SK-N-SH (cell line): ENCODE measurements around the gene MYO16. TPM values are rescaled to one million over a fixed set of nuclear protein-coding genes. Genes with fewer than 3 reads are reported as not detected.

Source experiments
- CTCF ChIA-PET: fragments of 300-600, 350-600 bp; formaldehyde crosslinking; extraction: SDS; loops from one replicate; lab custom pipeline; 2021; lab: Yijun Ruan, JAX
- POLR2A ChIA-PET: fragments of 350-600 bp; sonication (Branson Sonifier 250); formaldehyde crosslinking; extraction: SDS; loops from one replicate; lab custom pipeline; 2020; ENCODE audit warnings: antibody characterized with exemption, inconsistent platforms; lab: Yijun Ruan, JAX
- DNase-seq: peaks from one replicate; pipeline ENCODE4 v3.0.0; 2012
- H2AFZ ChIP-seq: fragments of 200-600 bp; sonication (generic); 2 replicates; pipeline ENCODE4 v1.8.1; 2016; ENCODE audit warnings: antibody characterized with exemption, mild to moderate bottlenecking, low read depth
- H3F3A ChIP-seq: fragments of 200-600 bp; sonication (generic); replicated peaks from 2 replicates; pipeline ENCODE3; 2016; ENCODE audit warnings: antibody characterized with exemption, mild to moderate bottlenecking; ENCODE audit not compliant: insufficient read depth
- H3K27ac ChIP-seq, 2 experiments: fragments of 200-500 bp in 1 of 2; fragments of 200-600 bp in 1 of 2; sonication (Bioruptor generic) in 1 of 2; sonication (generic), shearing (Covaris generic) in 1 of 2; 2 replicates each; pipeline versions ENCODE4 v1.5.1 to v1.6.1; 2014 to 2016; ENCODE audit warnings: low read depth in 2 of 2, inconsistent platforms in 1 of 2, low read length in 1 of 2, mild to moderate bottlenecking in 1 of 2, mixed read lengths in 1 of 2
- H3K27me3 ChIP-seq: fragments of 200-600 bp; sonication (generic), shearing (Covaris generic); 2 replicates; pipeline ENCODE4 v1.6.1; 2016; ENCODE audit warnings: mixed run types; ENCODE audit not compliant: insufficient read depth
- H3K36me3 ChIP-seq, 2 experiments: fragments of 200-500 bp in 1 of 2; fragments of 200-600 bp in 1 of 2; sonication (Bioruptor generic) in 1 of 2; sonication (generic) in 1 of 2; replicated peaks in 1 of 2; 2 replicates each; pipeline versions ENCODE3 to v1.5.1; 2014 to 2016; ENCODE audit warnings: low read length in 1 of 2, mild to moderate bottlenecking in 1 of 2; ENCODE audit not compliant: insufficient read depth in 2 of 2, control insufficient read depth in 1 of 2
- H3K4me1 ChIP-seq, 2 experiments: fragments of 200-500 bp in 1 of 2; fragments of 200-600 bp in 1 of 2; sonication (Bioruptor generic) in 1 of 2; sonication (generic), shearing (Covaris generic) in 1 of 2; 2 replicates each; pipeline versions ENCODE4 v1.5.1 to v1.6.1; 2014 to 2016; ENCODE audit warnings: low read depth in 1 of 2, low read length in 1 of 2, mixed run types in 1 of 2; ENCODE audit not compliant: insufficient read depth in 2 of 2, control insufficient read depth in 1 of 2
- H3K4me2 ChIP-seq: fragments of 200-600 bp; sonication (generic), shearing (Covaris generic); 2 replicates; pipeline ENCODE4 v1.6.1; 2017; ENCODE audit warnings: mixed run types
- H3K4me3 ChIP-seq, 2 experiments: fragments of 200-500 bp in 1 of 2; fragments of 200-600 bp in 1 of 2; sonication (Bioruptor generic) in 1 of 2; sonication (generic), shearing (Covaris generic) in 1 of 2; 2 replicates each; pipeline versions ENCODE4 v1.5.1 to v1.8.1; 2014 to 2016; ENCODE audit warnings: low read depth in 2 of 2, inconsistent platforms in 1 of 2, low read length in 1 of 2, mild to moderate bottlenecking in 1 of 2, mixed read lengths in 1 of 2, moderate library complexity in 1 of 2
- H3K79me2 ChIP-seq: fragments of 200-600 bp; sonication (generic); 2 replicates; pipeline ENCODE4 v1.8.1; 2017; ENCODE audit warnings: mild to moderate bottlenecking; ENCODE audit not compliant: insufficient read depth
- H3K9ac ChIP-seq: fragments of 200-600 bp; sonication (generic); 2 replicates; pipeline ENCODE4 v1.6.1; 2017; ENCODE audit warnings: mixed run types
- H3K9me2 ChIP-seq: fragments of 200-600 bp; sonication (generic); 2 replicates; pipeline ENCODE4 v1.6.1; 2017; ENCODE audit warnings: mixed run types
- H3K9me3 ChIP-seq: fragments of 200-600 bp; sonication (generic); 2 replicates; pipeline ENCODE4 v1.6.1; 2017; ENCODE audit warnings: mixed run types, mild to moderate bottlenecking, moderate library complexity
- H4K20me1 ChIP-seq: fragments of 200-600 bp; sonication (generic); 2 replicates; pipeline ENCODE4 v1.6.1; 2017; ENCODE audit warnings: mild to moderate bottlenecking, mixed run types; ENCODE audit not compliant: insufficient read depth
- CTCF ChIP-seq: fragments of 200-600 bp; sonication (generic); IDR thresholded peaks from 2 replicates; pipeline ENCODE4 v1.6.1; 2017; ENCODE audit warnings: antibody characterized with exemption, mild to moderate bottlenecking, moderate library complexity
- EP300 ChIP-seq, 2 experiments: IDR thresholded peaks; 2 replicates each; pipeline versions ENCODE4 v1.4.0 to v1.6.1; 2012; ENCODE audit warnings: borderline replicate concordance in 1 of 2, low read depth in 1 of 2, low read length in 1 of 2
- FOSL2 ChIP-seq: IDR thresholded peaks from 2 replicates; pipeline ENCODE4 v1.4.0; 2012; ENCODE audit warnings: low read depth, mild to moderate bottlenecking, moderate library complexity, borderline replicate concordance
- FOXJ3 ChIP-seq: sonication (generic); formaldehyde crosslinking; IDR thresholded peaks from 2 replicates; pipeline ENCODE4 v1.5.1; 2020; ENCODE audit warnings: mild to moderate bottlenecking, missing genetic modification reagents
- GATA2 ChIP-seq: sonication (generic); formaldehyde crosslinking; IDR thresholded peaks from 2 replicates; pipeline ENCODE4 v1.5.0; 2020; ENCODE audit warnings: mild to moderate bottlenecking, missing genetic modification reagents
- JUND ChIP-seq: IDR thresholded peaks from 2 replicates; pipeline ENCODE4 v1.4.0; 2012
- MAX ChIP-seq: IDR thresholded peaks from 2 replicates; pipeline ENCODE4 v1.4.0; 2012; ENCODE audit warnings: low read depth
- NFIC ChIP-seq: IDR thresholded peaks from 2 replicates; pipeline ENCODE4 v1.4.0; 2012; ENCODE audit warnings: borderline replicate concordance
- NRF1 ChIP-seq: IDR thresholded peaks from 2 replicates; pipeline ENCODE4 v1.6.1; 2012; ENCODE audit warnings: low read depth, mild to moderate bottlenecking, low read length
- PBX3 ChIP-seq: IDR thresholded peaks from 2 replicates; pipeline ENCODE4; 2012
- REST ChIP-seq: IDR thresholded peaks from 2 replicates; pipeline ENCODE4 v1.6.1; 2012; ENCODE audit warnings: mild to moderate bottlenecking, low read depth, low read length, moderate library complexity
- RFX5 ChIP-seq: IDR thresholded peaks from 2 replicates; pipeline ENCODE4 v1.6.1; 2012; ENCODE audit warnings: mild to moderate bottlenecking, improper control_type of control experiment, low read length
- SMC3 ChIP-seq: IDR thresholded peaks from 2 replicates; pipeline ENCODE4 v1.6.1; 2012; ENCODE audit warnings: low read depth, low read length, improper control_type of control experiment
- TAF1 ChIP-seq: IDR thresholded peaks from 2 replicates; pipeline ENCODE4 v1.6.1; 2012; ENCODE audit warnings: low read depth, mild to moderate bottlenecking, low read length, moderate library complexity, borderline replicate concordance
- TCF12 ChIP-seq: IDR thresholded peaks from 2 replicates; pipeline ENCODE4 v1.4.0; 2012
- TEAD4 ChIP-seq: IDR thresholded peaks from 2 replicates; pipeline ENCODE4 v1.4.0; 2012; ENCODE audit warnings: mild to moderate bottlenecking, borderline replicate concordance; ENCODE audit not compliant: insufficient read depth
- USF1 ChIP-seq: IDR thresholded peaks from 2 replicates; pipeline ENCODE4 v1.4.0; 2012; ENCODE audit warnings: low read depth, borderline replicate concordance
- USF2 ChIP-seq: fragments of 150-350 bp; IDR thresholded peaks from 2 replicates; pipeline ENCODE4 v1.6.1; 2017; ENCODE audit warnings: antibody characterized with exemption, low read length, low read depth, borderline replicate concordance
- WGBS: methylation state at CpG from one replicate; pipeline ENCODE4 v1.1.6; 2017; ENCODE audit warnings: low lambda C conversion rate; 5-methylcytosine and 5-hydroxymethylcytosine counted together
- polyA plus RNA-seq, 3 experiments: library from polyadenylated mRNA; depleted of rRNA; stranded (reverse); fragments of >200 nt; gene quantifications; 2 replicates each; pipeline ENCODE4 v1.2.3, GENCODE V29; 2012

Gene MYO16
- polyA plus RNA-seq, 1 of the 3 experiments (the other 2 are of a cell fraction), result 0.07 TPM

- H3K79me2 ChIP-seq, result no peaks in the 10 kb centered on the region
- no peak for TF ChIP-seq USF2
- no peak for TF ChIP-seq NRF1
- no peak for TF ChIP-seq GATA2 (CRISPR knock-in tag)
- peak; percentile 84 for TF ChIP-seq USF1
- TF ChIP-seq TEAD4, result peak; percentile 53; the same call in 1 of the 2 replicates
- TF ChIP-seq SMC3, result no peak
- TF ChIP-seq CTCF, result no peak
- TF ChIP-seq FOXJ3 (CRISPR knock-in tag), result no peak
- peak; percentile 57 for TF ChIP-seq JUND
- TF ChIP-seq NFIC, result no peak; the same call in 1 of the 2 replicates
- TF ChIP-seq PBX3, result peak; percentile 75
- TF ChIP-seq TAF1, result no peak
- peak; percentile 49; the same call in 1 of the 2 replicates for TF ChIP-seq FOSL2
- peak; percentile 58 for TF ChIP-seq MAX
- no peak for TF ChIP-seq REST
- peak in 1 of 2 experiments; percentile 53; a peak in 1 of 4 replicates for TF ChIP-seq EP300 (IDR thresholded peaks at IDR 0.05; ENCODE audit: borderline replicate concordance in 1 of 2, low read depth in 1 of 2, low read length in 1 of 2)
- TF ChIP-seq RFX5, result no peak
- peak; percentile 58 for TF ChIP-seq TCF12
- H3K4me3 ChIP-seq, result no peak overlapping the region
- H3K9me2 ChIP-seq, result no peaks in the 10 kb centered on the region
- H3K27ac ChIP-seq, result peak overlapping the region; percentile 60 to 63
- no peaks in the 10 kb centered on the region for H3F3A ChIP-seq
- 60% methylated on average over 4 of the region's 4 CpGs for WGBS
- no peaks in the 10 kb centered on the region for H3K36me3 ChIP-seq
- H3K9ac ChIP-seq, result no peak overlapping the region; the same call in 1 of the 2 replicates
- ChIA-PET CTCF (no interaction called here), POLR2A (no interaction called here)
- H3K9me3 ChIP-seq, result no peaks in the 10 kb centered on the region
- H3K27me3 ChIP-seq, result no peaks in the 10 kb centered on the region
- H2AFZ ChIP-seq, result peak overlapping the region; percentile 53; the same call in 1 of the 2 replicates
- no peak overlapping the region for H3K4me2 ChIP-seq
- no peaks in the 10 kb centered on the region for H4K20me1 ChIP-seq
- no peak for DNase-seq
- peaks cover 4 to 9% of the 10 kb centered on the region in 2 experiments; a peak in 3 of 4 replicates for H3K4me1 ChIP-seq
These were observed 551.6 kb downstream of the MYO16 start for GRCh38 chr13:109180905-109181425.
